ENCODE results near the gene FAM180B.
"Not testable (repeated sequence)": the region's sequence is repeated elsewhere in the genome, so short reads cannot be mapped to it uniquely, and the experiment has no call there.

FAM180B gene

DNA sequence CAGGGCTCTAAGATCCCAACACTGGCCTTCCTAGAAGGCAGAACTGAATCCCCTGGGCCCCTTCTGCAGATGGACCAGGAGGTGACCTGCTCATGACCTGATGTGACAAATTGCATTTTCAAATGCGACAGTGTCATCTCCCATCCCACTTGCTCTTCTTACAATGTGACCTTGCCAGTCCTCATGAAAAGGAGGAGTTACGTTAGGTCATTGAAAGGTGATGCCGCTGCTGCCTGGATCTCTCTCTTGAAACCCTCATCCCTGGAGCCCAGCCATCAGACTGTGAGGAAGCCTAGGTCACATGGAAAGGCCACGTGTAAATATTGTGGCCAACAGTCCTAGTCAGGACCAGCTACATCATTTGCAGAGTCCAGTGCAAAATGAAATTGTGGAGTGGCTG is 13.4 kb downstream of the FAM180B start:
- DNase-seq = no peak

DNA sequence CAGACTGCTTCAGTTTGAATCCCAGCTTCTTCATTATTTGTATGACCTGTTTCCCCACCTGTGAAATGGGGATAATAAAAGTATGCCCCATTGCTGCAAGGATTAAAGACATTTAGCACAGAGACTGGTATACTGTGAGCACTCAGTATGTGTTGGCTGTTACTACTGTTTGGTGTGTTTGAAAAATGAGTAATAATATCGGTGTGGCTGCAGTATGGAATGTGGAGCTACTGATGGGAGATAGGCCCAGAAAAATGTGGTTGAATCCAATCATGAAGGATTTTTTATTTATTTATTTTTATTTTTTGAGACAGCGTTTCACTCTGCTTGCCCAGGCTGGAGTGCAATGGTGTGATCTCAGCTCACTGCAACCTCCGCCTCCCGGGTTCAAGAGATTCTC is 16.8 kb downstream of the FAM180B start:
- no peak for DNase-seq

- no peak for DNase-seq
Observed at GRCh38 chr11:47605921-47606320, 19.4 kb downstream of the FAM180B start.

- no peak for DNase-seq
Observed at GRCh38 chr11:47606731-47607130, 20.3 kb downstream of the FAM180B start.

- no peak for DNase-seq
Observed at GRCh38 chr11:47607380-47607779, 20.9 kb downstream of the FAM180B start.

GRCh38 chr11:47609675-47610074 is 23.2 kb downstream of the FAM180B start:
- DNase-seq = no peak

DNA sequence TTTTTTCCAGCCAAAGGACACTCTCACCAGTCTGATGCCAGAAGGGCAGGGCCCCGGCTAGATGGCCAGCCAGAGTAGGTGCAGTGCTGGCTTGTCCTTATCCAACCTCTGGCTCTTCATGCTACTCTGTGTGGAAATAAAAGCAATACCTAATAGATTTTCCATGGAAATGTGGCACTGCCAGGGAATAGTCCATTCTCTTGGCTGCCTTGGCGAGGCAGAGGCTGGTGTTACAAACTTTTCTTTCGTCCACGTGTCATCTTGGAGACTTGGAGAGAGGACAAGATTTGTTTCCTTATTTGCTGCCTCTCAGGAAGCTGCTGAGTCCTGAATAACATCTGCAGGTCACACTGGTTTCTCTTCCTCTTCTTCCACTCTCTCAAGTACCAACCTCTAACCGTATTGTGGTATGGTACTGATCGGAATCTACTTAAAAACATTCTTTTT is 24.9 kb downstream of the FAM180B start:
- DNase-seq = no peak

DNA sequence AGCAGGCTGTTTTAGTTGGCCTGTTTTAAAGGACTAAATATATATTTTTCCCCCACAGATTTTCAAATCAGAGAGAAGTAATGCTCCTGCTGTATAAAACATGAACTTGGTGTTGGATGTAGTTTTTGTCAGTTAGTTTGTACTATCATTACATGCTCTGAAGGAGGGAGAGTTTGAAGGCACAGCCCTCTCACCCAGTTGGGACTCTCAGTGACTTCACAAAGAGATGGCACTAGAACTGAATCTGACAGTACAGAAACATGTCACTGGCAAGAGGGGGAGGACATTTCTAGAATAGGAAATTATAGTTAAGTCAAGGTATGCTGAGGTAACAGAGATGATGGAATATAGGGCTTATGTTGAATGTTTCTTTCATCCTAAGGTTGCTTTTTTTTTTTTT is 28.8 kb downstream of the FAM180B start:
- no peak for DNase-seq

DNA sequence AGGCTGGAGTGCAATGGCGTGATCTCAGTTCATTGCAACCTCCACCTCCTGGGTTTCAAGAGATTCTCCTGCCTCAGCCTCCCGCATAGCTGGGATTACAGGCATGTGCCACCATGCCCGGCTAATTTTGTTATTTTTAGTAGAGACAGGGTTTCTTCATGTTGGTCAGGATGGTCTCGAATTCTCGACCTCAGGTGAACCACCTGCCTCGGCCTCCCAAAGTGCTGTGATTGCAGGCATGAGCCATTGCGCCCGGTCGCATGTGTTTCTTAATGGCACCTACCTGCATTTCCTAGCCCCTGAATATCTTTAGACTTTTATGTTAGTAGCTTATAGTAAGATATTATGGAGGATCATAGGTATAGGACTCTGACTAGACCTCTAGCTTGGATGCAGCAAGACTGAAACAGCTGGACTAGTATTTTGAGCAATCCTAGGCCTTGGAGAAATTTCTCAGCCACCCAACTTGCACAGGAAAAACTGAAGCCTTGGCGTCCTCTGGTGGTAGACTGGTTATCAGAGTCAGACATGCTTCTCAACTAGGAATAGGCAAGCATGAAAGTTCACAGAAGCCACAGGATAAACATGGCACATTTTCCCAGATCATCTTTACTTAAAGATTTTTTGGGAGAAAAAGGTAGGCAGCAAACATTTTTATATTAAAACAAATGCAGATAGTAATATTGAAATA is 30.4 kb downstream of the FAM180B start:
- DNase-seq = peak; percentile 28

GRCh38 chr11:47617417-47617809 is 30.9 kb downstream of the FAM180B start:
- peak; percentile 9 for DNase-seq

DNA sequence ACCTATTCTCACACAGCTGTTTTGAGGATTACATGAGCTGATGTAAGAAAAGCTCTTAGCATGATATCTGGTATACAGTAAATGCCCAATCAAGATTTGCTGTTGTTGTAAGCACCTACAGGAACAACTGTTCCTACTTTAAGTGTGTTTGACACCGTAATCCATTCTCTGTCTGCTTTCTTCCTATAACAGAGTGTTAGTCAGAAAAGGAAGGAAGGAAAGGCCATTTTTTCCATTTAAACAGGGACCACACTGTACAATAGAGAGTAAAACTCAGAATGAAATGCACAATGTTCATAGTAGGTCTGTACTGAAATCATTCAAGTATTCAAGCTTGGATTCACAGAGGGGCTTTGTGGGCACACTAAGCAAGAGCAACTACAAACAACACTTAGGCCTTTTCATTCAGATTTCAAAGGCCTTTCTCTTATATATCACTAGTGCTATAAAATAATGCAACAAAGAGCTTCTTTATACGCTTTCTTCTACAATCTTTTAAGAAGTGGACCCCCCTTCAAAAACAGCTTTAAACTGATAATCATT is 34.4 kb downstream of the FAM180B start:
- no peak for DNase-seq

- no peak for DNase-seq
Observed at GRCh38 chr11:47626234-47626633, 39.8 kb downstream of the FAM180B start.

- DNase-seq = no peak
Observed at GRCh38 chr11:47628026-47628425, 41.5 kb downstream of the FAM180B start.

DNA sequence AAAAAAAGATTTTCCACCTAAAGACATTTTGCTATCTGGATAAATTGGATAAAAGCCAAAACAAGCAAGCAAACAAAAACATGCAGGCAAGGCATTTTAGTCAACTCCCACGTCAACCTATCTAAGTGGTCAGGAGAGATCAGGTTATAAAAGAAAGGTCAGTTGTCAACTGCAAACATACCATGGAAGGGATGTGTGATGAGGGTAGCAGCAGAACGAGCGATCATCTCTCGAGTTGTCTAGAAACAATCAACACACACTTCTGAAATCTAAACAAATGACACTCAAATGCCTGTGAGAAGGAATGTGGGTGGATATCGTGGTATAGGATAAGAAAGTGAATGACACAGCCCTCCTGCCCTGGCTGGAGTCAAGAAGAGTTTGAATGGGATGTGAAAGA is 45.0 kb downstream of the FAM180B start:
- DNase-seq = no peak

DNA sequence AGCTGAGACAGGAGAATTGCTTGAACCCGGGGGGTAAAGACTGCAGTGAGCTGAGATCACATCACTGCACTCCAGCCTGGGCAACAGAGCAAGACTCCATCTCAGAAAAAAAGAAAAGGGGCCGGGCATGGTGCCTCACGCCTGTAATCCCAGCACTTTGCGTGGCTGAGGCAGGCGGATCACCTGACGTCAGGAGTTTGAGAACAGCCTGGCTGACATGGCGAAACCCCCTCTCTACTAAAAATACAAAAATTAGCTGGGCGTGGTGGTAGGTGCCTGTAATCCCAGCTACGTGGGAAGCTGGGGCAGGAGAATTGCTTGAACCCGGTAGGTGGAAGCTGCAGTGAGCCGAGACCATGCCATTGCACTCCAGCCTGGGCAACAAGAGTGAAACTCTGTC is 49.9 kb downstream of the FAM180B start:
- not testable (repeated sequence) for DNase-seq

Measured in activated CD4-positive, alpha-beta T cell treated with anti-CD3 and anti-CD28 coated beads, Interleukin-2, Interleukin-6, amounts not matched to agents 100 ng/mL and 50 ng/mL, durations not matched to agents 16 hours and 8 hours (primary cell).